Activated effector memory CD4-positive, alpha-beta T cell treated with anti-CD3 and anti-CD28 coated beads, Interleukin-2, amount 50 U/mL, for 16 hours (primary cell): Measurements from ENCODE around the gene SCAMP4.

ENCODE experiments used
- DNase-seq: peaks from one replicate; pipeline ENCODE4 v3.0.0-alpha.2; 2020

SCAMP4 gene

DNA sequence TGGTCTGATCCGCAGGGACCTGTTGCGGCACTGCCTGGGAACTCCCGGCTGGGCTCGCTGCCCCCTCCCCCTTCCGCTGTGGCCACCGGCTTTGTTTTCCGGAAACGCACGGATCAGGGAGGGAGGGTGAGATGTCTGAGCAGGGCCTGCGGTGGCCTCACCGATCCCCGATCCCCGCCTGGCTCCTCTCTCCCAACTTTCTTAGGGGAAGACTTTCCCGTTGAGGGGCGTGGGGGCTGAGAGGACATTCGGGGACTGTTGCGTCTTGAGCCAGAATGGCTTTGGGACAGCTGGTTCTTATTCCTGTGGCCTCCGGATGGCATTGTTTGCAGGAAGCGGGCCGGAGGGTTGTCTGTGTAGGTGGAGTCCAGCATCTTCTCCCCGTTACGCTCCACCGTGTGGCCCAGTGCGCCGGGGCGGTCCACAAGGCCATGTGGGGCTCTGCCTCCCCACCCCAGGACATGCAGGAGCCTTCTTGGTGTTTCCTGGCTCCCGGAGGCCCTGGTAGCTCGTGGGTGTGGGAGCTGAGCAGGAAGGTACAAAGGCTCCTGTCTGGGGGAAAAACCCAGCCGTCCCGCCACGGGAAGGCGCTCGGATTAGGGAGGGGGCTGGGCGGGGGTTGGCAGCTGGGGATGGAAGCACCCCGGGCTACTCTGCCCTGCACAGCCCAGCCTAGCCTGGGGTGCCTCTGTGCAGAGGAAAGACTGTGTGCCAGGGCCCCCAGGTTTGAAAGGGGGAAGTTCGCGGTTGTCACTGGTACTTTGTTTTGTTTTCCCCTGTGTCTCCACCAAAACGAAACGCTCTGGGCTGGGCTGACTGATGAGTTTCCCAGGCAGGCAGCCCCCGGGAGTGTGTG is 37.1 kb downstream of the SCAMP4 start:
- DNase-seq, result peak; percentile 92

DNA sequence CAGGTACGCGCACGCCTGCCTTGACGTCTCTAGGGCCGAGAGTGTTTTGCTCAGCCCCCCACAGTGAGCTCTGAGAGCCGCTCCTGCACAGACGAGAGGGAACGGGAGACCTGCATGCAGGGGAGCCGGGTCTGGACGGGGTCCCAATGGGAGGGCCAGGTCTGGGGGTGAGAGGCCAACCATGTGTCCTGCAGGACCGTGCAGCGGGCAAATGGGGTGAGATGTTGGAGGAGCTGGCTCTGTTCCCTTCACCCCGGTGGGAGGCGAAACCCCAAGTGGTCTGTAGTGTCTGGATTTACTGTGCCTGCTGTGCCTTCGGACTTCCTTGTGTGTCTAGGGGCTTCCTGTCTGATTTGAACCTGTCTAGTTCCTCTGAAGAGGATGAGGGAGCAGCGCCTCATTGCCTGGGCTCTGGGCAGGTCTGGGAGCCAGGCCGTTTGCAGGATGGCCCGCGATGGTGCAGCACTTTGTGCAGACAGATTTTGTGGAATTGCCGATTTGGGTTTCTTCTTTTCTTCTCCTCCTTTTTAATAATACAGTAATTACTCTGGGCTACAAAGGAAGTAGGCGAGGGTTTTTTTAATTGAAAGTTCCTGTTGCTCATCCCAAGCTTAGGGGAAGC is 37.8 kb downstream of the SCAMP4 start:
- no peak for DNase-seq

- DNase-seq, result no peak
Measured at GRCh38 chr19:1943661-1944087, 38.5 kb downstream of the SCAMP4 start.

DNA sequence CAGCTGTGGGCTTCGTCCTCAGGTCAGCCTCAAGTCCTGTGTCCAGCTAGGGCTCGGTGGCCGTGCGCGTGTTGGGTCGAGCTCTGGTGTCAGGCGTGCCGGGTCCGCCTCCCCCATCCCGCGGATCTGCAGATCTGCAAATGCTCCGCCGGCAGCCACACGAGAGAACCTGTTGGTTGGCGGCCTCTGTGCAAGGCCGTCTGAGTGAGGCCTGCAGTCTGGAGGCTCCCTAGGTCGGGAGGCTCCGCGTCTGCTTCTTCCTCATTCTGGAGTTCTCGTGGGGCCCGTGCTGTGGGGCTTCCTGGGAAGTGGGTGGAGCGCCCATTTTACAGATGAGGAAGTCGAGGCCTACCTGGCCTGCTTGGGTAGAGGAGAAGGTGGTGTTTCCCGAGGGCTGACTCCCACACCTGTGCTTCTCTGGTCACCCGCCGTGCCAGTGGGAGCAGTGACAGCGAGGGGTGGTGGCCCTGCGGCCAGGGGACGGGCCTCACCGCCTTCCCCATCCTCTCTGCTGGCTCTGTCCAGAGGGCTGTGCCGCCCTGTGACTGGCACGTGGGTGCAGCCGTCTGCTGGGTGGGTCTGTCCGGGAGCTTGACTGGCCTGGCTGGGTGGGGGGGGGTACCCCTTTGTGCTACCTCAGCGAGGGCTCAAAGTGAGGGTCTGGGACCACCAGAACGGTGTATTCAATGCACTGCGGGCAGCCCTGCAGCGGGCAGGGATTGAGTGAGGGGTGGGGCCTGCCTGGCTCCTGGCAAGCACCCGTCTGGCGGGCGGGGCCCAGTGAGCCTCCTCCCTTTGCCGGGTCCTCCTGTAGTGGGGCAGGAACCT is 39.1 kb downstream of the SCAMP4 start:
- no peak for DNase-seq

- DNase-seq, result no peak
Measured at GRCh38 chr19:1944916-1945561, 39.8 kb downstream of the SCAMP4 start.

GRCh38 chr19:1945899-1946298 is 40.7 kb downstream of the SCAMP4 start:
- peak; percentile 74 for DNase-seq

DNA sequence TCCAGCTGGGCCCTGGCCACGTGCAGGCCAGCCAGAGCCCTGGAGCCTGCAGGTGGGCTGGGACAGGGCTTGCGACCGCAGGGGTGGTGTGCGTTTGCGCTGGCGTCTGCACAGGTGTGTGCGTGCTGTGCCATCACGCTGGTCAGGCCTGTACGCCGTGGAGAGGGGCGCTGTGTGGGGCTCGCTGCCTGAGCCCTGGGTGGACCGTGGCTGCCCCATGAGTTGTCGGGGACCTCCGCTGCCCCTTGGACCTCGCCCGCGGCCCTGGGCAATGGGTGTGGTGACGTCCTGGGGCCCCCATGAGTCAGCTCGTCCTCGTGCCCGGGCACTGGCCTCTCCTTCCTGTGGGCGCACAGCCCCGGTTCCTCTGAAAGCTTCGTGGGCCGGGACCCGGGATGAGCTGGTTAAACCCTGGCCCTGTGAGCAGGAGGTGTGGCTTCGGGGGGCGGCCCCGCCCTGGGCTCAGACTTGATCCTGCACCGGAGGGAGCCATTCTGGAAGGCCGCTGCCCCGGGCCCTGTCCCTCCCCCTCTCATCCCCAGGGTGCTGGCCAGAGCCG is 42.5 kb downstream of the SCAMP4 start:
- no peak for DNase-seq

- no peak for DNase-seq
Measured at GRCh38 chr19:1949304-1950101, 44.3 kb downstream of the SCAMP4 start.

DNA sequence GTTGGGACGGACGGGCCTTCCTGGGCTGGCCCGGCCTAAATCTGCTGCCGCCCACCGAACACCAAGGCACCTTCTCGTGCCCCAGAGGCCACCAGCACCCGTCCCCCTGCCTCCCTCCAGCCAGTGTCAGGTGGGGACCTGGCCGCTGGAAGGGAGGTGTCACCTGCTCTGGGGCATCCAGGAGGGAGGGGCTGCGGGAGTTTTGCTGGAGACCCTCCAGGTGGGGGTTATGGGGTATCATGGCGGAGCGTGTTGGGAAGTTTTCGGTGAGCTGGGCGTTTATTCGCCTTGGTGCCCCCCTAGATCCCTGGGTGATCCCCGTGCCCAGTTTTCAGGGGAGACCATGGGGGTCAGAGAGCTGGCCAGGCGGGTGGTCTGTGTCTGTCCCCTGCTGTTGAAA is 45.4 kb downstream of the SCAMP4 start:
- DNase-seq, result no peak

GRCh38 chr19:1952635-1953034 is 47.4 kb downstream of the SCAMP4 start:
- no peak for DNase-seq

- DNase-seq, result no peak
Measured at GRCh38 chr19:1953037-1953436, 47.8 kb downstream of the SCAMP4 start.

- no peak for DNase-seq
Measured at GRCh38 chr19:1953441-1954094, 48.4 kb downstream of the SCAMP4 start.

- DNase-seq, result no peak
Measured at GRCh38 chr19:1954532-1954933, 49.3 kb downstream of the SCAMP4 start.

DNA sequence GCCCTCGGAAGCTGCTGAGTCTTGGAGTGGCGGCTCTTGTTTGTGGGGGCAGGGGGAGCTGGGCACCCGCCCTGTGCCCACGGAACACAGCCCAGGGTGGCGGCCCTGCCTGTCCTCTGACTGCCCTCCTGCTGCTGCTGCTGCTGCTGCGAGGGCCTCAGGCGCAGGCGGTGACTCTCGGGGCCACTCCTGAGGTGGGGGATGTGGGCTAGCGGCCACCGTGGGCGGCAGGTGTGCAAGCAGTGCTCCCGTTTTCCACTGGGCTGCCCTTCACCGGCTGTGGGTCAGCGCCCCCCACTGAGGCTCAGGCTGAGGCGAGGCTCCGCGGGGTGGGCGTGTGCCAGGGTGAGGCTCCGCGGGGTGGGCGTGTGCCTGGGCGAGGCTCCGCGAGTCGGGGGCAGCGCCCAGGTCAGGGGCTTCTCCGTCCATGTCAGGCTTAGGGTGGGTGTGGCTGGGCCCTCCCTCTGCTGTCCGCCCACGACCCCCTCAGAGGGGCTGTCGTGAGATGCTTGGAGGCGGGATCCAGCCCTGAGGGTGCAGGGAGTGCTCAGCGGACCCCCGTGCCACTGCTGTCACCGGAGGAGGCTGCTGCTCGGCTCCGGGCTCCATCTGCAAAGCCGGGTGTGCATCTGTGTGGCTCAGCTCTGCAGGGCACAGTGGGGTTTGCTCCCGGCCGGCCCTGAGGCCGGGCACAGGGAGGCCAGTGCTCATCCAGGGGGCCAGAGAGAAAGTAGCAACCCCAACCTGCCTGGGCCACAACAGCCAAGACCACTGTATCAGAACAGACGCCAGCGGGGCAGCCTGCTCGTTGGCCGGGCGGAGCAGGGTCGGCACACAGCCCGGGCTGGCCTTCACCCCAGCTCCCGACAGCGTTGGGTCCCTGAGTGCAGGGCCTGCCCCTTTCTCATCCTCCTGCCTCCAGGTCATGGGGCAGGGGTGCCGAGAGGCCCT is 50.2 kb downstream of the SCAMP4 start:
- no peak for DNase-seq

GRCh38 chr19:1956122-1956494 is 50.9 kb downstream of the SCAMP4 start:
- no peak for DNase-seq

GRCh38 chr19:1956868-1957492 is 51.8 kb downstream of the SCAMP4 start:
- no peak for DNase-seq

DNA sequence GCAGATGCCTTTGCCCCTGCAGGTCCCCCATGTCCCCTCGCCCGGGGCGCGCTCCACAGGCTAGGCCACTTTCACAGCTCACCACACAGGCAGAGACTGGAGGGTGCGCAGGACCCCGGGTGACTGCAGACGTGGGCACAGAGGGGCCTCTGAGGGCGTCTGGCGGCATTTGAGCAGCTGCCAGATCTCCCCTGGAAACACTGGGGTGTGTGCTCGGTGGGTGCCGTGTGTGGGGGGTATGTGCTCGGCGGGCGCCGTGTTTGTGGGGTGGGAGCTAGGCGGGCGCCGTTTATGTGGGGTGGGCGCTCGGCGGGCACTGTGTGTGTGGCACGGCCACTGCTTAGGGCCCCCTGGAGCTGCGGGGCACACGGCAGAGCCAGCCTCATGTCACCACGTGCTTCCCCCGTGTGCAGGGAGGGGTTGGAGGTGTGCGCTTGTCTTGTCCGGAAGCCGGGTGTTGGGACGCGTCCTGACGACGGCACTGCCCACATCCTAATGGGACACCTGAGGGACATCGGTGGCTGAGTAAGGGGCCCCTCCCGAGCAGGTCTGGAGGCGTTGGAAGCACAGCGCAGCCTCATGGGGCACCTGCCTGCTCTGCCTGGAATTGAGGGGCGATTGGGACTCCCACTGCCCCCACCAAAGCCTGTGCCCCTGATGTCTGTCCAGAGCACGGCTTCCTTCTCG is 52.5 kb downstream of the SCAMP4 start:
- DNase-seq, result no peak

DNA sequence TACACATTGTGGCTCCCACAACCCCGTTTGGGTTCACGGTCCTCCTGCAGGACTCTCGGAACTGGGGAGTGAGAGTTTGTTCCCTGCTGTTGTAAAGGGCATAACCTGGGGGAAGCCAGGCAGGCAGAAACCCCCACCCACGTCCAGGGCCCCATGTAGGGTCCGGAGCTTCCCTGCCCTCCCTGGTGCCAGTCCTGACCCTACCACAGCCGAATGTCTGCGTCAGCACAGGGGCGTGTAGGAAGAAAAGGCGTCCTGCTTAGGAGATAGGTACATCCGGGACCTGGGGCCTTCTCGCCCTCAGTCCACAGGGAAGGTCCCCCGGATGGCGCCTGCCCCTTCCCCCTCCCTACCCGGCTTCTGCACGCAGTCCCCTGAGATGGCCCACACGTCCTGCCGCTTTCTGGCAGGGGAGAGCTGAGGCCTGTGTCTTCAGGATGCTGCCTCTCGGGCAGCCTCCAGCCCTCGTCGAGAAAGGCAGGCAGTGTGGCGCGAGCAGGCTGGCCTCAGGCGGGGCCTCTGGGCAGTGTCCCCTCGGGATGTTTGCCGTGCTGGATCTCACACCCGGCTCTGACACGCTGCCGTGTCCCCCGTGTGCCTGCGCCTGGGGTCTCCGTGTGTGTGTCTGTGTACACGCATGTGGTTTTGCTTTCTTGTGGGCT is 54.9 kb downstream of the SCAMP4 start:
- DNase-seq, result no peak
